OCI-LY3 (cell line): ENCODE data around the gene MYH15.

Source experiments
- CTCF ChIP-seq: fragments of 200-600, 300-600 bp; sonication (generic); IDR thresholded peaks from 2 replicates; pipeline ENCODE4 v1.5.1; 2014; ENCODE audit warnings: antibody characterized with exemption, low read length, low read depth
- EZH2phosphoT487 ChIP-seq: fragments of 200-600 bp; shearing (Covaris generic); IDR thresholded peaks from 2 replicates; pipeline ENCODE4 v1.6.1; 2018; ENCODE audit warnings: antibody characterized with exemption, mixed run types, low read depth

- no peak for TF ChIP-seq CTCF
- no peak for TF ChIP-seq EZH2phosphoT487
Observed at GRCh38 chr3:108441071-108441507, 69.3 kb downstream of the MYH15 start.
